ENCODE measurements around the gene TTF1.
A peak's percentile ranks its signal among the peaks of the same experiment; 100 is the strongest.

The TTF1 gene

GRCh38 chr9:132372177-132373095 lies 34.2 kb downstream of the TTF1 start:
- Histone ChIP-seq H3K9me3 (ENCODE audit: control insufficient read depth in 5 of 5, low read length in 5 of 5) (no peaks in the 10 kb centered on the region), H3K27ac (ENCODE audit: low read depth, low read length) (peak overlapping the region; percentile 65), H3K4me3 (ENCODE audit: low read depth in 1 of 5, low read length in 5 of 5) (peak overlapping the region in 3 of 5 donors; percentile 2 to 47 (median 27)), H3K36me3 (ENCODE audit: control insufficient read depth in 5 of 5, insufficient read depth in 5 of 5, low read length in 5 of 5) (peaks cover 4 to 25% (median 20%) of the 10 kb centered on the region in 5 donors), H3K9ac (ENCODE audit: low read length in 5 of 5) (peak overlapping the region in 2 of 5 donors; percentile 4 to 8), H3K27me3 (ENCODE audit: control insufficient read depth in 5 of 5, insufficient read depth in 4 of 5, low read length in 5 of 5) (no peaks in the 10 kb centered on the region), H3K4me1 (ENCODE audit: control insufficient read depth in 5 of 5, insufficient read depth in 5 of 5, low read length in 5 of 5) (peaks cover 2 to 26% (median 6%) of the 10 kb centered on the region in 5 donors)

DNA sequence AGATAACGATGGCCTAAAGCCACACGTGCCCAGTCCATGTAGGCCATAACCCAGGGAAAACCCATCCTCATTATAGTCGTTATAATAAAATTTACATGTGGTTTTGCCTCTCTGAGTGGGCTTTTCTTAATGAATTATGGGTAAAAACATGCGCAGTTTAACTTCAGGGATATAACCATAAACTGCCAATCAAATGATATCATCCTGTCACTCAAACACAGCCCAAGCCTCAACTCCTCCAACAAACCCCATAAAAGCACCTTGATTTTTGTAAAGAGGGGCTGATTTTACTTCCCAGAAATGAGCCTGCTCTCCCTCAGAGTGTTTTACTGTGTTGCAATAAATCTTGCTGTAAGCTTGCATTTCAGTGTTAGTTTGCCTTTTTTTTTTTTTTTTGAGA lies 36.0 kb downstream of the TTF1 start:
- Histone ChIP-seq H3K9me3 (ENCODE audit: control insufficient read depth in 5 of 5, low read length in 5 of 5) (no peaks in the 10 kb centered on the region), H3K9ac (ENCODE audit: low read length in 5 of 5) (no peak overlapping the region), H3K4me1 (ENCODE audit: control insufficient read depth in 5 of 5, insufficient read depth in 5 of 5, low read length in 5 of 5) (peaks cover 2 to 26% (median 6%) of the 10 kb centered on the region in 5 donors), H3K27ac (ENCODE audit: low read depth, low read length) (no peak overlapping the region), H3K36me3 (ENCODE audit: control insufficient read depth in 5 of 5, insufficient read depth in 5 of 5, low read length in 5 of 5) (peaks cover 0 to 6% (median 2%) of the 10 kb centered on the region in 5 donors), H3K27me3 (ENCODE audit: control insufficient read depth in 5 of 5, insufficient read depth in 4 of 5, low read length in 5 of 5) (no peaks in the 10 kb centered on the region), H3K4me3 (ENCODE audit: low read depth in 1 of 5, low read length in 5 of 5) (no peak overlapping the region)

DNA sequence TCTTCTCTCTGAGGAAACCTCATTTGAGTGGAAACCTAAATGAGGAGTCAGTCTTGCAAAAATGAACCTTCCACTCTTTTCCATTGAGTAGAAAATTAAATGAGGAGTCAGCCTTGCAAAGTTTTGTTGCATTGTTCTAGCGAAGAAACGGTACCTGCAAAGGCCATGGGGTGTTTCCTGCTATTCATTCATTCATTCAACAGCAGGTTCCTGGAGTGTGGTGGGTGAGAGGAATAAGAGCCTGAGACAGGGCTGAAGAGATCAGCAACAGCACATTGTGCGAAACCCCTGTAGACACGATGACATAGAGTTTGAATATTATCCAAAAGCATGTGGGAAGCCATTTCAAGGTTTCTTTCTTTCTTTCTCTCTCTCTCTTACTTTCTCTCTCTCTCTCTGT lies 37.2 kb downstream of the TTF1 start:
- no peak overlapping the region for H3K27ac ChIP-seq (ENCODE audit: low read depth, low read length)
- H3K9me3 ChIP-seq (ENCODE audit: control insufficient read depth in 5 of 5, low read length in 5 of 5): no peaks in the 10 kb centered on the region
- no peaks in the 10 kb centered on the region for H3K36me3 ChIP-seq (ENCODE audit: control insufficient read depth in 5 of 5, insufficient read depth in 5 of 5, low read length in 5 of 5)
- H3K4me3 ChIP-seq (ENCODE audit: low read depth in 1 of 5, low read length in 5 of 5): no peak overlapping the region
- no peak overlapping the region for H3K9ac ChIP-seq (ENCODE audit: low read length in 5 of 5)
- H3K4me1 ChIP-seq (ENCODE audit: control insufficient read depth in 5 of 5, insufficient read depth in 5 of 5, low read length in 5 of 5): peaks cover 2 to 26% (median 6%) of the 10 kb centered on the region in 5 donors
- no peaks in the 10 kb centered on the region for H3K27me3 ChIP-seq (ENCODE audit: control insufficient read depth in 5 of 5, insufficient read depth in 4 of 5, low read length in 5 of 5)

GRCh38 chr9:132367613-132368313 lies 38.9 kb downstream of the TTF1 start:
- no peaks in the 10 kb centered on the region for H3K9me3 ChIP-seq (ENCODE audit: control insufficient read depth in 5 of 5, low read length in 5 of 5)
- no peak overlapping the region for H3K4me3 ChIP-seq (ENCODE audit: low read depth in 1 of 5, low read length in 5 of 5)
- H3K27ac ChIP-seq (ENCODE audit: low read depth, low read length): no peak overlapping the region
- peaks cover 0 to 18% (median 2%) of the 10 kb centered on the region in 5 donors for H3K4me1 ChIP-seq (ENCODE audit: control insufficient read depth in 5 of 5, insufficient read depth in 5 of 5, low read length in 5 of 5)
- H3K9ac ChIP-seq (ENCODE audit: low read length in 5 of 5): no peak overlapping the region
- H3K36me3 ChIP-seq (ENCODE audit: control insufficient read depth in 5 of 5, insufficient read depth in 5 of 5, low read length in 5 of 5): no peaks in the 10 kb centered on the region
- H3K27me3 ChIP-seq (ENCODE audit: control insufficient read depth in 5 of 5, insufficient read depth in 4 of 5, low read length in 5 of 5): no peaks in the 10 kb centered on the region

GRCh38 chr9:132366481-132366880 lies 40.2 kb downstream of the TTF1 start:
- peaks cover 0 to 5% (median 2%) of the 10 kb centered on the region in 5 donors for H3K4me1 ChIP-seq (ENCODE audit: control insufficient read depth in 5 of 5, insufficient read depth in 5 of 5, low read length in 5 of 5)
- no peak overlapping the region for H3K27ac ChIP-seq (ENCODE audit: low read depth, low read length)
- no peaks in the 10 kb centered on the region for H3K27me3 ChIP-seq (ENCODE audit: control insufficient read depth in 5 of 5, insufficient read depth in 4 of 5, low read length in 5 of 5)
- no peaks in the 10 kb centered on the region for H3K9me3 ChIP-seq (ENCODE audit: control insufficient read depth in 5 of 5, low read length in 5 of 5)
- H3K4me3 ChIP-seq (ENCODE audit: low read depth in 1 of 5, low read length in 5 of 5): no peak overlapping the region
- no peaks in the 10 kb centered on the region for H3K36me3 ChIP-seq (ENCODE audit: control insufficient read depth in 5 of 5, insufficient read depth in 5 of 5, low read length in 5 of 5)
- H3K9ac ChIP-seq (ENCODE audit: low read length in 5 of 5): no peak overlapping the region

DNA sequence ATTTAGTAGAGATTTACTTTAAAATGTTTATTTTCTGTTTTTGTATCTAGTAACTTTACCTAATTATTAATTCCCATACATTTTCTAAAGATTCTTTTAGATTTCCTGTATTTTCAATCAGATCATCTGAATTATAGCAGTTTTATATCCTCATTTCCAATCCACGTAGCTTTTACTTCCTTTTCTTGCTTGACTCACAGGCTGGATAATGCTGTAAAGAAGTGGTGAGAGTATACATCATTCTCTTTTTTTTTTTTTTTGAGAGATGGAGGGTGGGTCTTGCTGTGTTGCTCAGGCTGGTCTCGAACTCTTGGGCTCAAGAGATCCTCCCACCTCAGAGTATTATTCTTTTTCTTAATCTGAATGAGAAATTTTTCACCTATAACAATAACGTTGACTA lies 40.7 kb downstream of the TTF1 start:
- Histone ChIP-seq H3K9me3 (ENCODE audit: control insufficient read depth in 5 of 5, low read length in 5 of 5) (no peaks in the 10 kb centered on the region), H3K27me3 (ENCODE audit: control insufficient read depth in 5 of 5, insufficient read depth in 4 of 5, low read length in 5 of 5) (no peaks in the 10 kb centered on the region), H3K27ac (ENCODE audit: low read depth, low read length) (no peak overlapping the region), H3K4me3 (ENCODE audit: low read depth in 1 of 5, low read length in 5 of 5) (no peak overlapping the region), H3K9ac (ENCODE audit: low read length in 5 of 5) (no peak overlapping the region), H3K36me3 (ENCODE audit: control insufficient read depth in 5 of 5, insufficient read depth in 5 of 5, low read length in 5 of 5) (no peaks in the 10 kb centered on the region), H3K4me1 (ENCODE audit: control insufficient read depth in 5 of 5, insufficient read depth in 5 of 5, low read length in 5 of 5) (peaks cover 0 to 4% (median 0%) of the 10 kb centered on the region in 5 donors)

- Histone ChIP-seq H3K36me3 (ENCODE audit: control insufficient read depth in 5 of 5, insufficient read depth in 5 of 5, low read length in 5 of 5) (no peaks in the 10 kb centered on the region), H3K9me3 (ENCODE audit: control insufficient read depth in 5 of 5, low read length in 5 of 5) (no peaks in the 10 kb centered on the region), H3K4me1 (ENCODE audit: control insufficient read depth in 5 of 5, insufficient read depth in 5 of 5, low read length in 5 of 5) (peaks cover 0 to 2% (median 0%) of the 10 kb centered on the region in 5 donors), H3K27me3 (ENCODE audit: control insufficient read depth in 5 of 5, insufficient read depth in 4 of 5, low read length in 5 of 5) (no peaks in the 10 kb centered on the region), H3K4me3 (ENCODE audit: low read depth in 1 of 5, low read length in 5 of 5) (no peak overlapping the region), H3K27ac (ENCODE audit: low read depth, low read length) (no peak overlapping the region), H3K9ac (ENCODE audit: low read length in 5 of 5) (no peak overlapping the region)
Observed at GRCh38 chr9:132364068-132364467, 42.6 kb downstream of the TTF1 start.

GRCh38 chr9:132357764-132358163 lies 48.9 kb downstream of the TTF1 start:
- Histone ChIP-seq H3K4me3 (ENCODE audit: low read depth in 1 of 5, low read length in 5 of 5) (no peak overlapping the region), H3K9me3 (ENCODE audit: control insufficient read depth in 5 of 5, low read length in 5 of 5) (no peaks in the 10 kb centered on the region), H3K9ac (ENCODE audit: low read length in 5 of 5) (no peak overlapping the region), H3K27ac (ENCODE audit: low read depth, low read length) (no peak overlapping the region), H3K27me3 (ENCODE audit: control insufficient read depth in 5 of 5, insufficient read depth in 4 of 5, low read length in 5 of 5) (no peaks in the 10 kb centered on the region), H3K4me1 (ENCODE audit: control insufficient read depth in 5 of 5, insufficient read depth in 5 of 5, low read length in 5 of 5) (peaks cover 5 to 23% (median 18%) of the 10 kb centered on the region in 5 donors), H3K36me3 (ENCODE audit: control insufficient read depth in 5 of 5, insufficient read depth in 5 of 5, low read length in 5 of 5) (peaks cover 0 to 7% (median 4%) of the 10 kb centered on the region in 5 donors)

DNA sequence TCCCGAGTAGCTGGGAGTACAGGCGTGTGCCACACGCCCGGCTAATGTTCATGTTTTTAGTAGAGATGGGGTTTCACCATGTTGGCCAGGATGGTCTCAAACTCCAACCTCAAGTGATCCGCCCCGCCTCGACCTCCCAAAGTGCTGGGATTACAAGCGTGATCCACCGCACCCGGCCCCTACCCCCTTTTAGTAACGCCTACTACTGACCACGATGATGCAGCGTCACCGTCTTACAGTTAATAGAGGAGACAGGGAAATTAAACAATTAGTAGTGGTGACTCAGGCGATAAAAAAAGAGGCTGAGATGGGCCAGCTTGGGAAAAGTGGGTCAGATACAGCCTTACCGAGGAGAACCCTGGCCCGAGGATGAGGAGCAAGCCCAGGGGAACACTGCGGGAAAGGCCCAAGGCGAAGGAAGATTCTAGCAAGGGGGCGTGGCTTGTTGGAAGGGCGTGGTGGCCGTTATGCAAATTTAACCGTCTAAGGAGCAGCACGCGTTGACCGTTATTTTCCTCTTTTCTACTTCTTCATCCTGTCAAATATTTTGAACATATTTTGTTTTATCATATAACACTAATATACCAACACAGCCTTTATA lies 50.2 kb downstream of the TTF1 start:
- H3K9ac ChIP-seq (ENCODE audit: low read length in 5 of 5): no peak overlapping the region
- peaks cover 5 to 36% (median 27%) of the 10 kb centered on the region in 5 donors for H3K4me1 ChIP-seq (ENCODE audit: control insufficient read depth in 5 of 5, insufficient read depth in 5 of 5, low read length in 5 of 5)
- no peak overlapping the region for H3K27ac ChIP-seq (ENCODE audit: low read depth, low read length)
- H3K4me3 ChIP-seq (ENCODE audit: low read depth in 1 of 5, low read length in 5 of 5): no peak overlapping the region
- no peaks in the 10 kb centered on the region for H3K9me3 ChIP-seq (ENCODE audit: control insufficient read depth in 5 of 5, low read length in 5 of 5)
- peaks cover 8 to 16% (median 15%) of the 10 kb centered on the region in 5 donors for H3K36me3 ChIP-seq (ENCODE audit: control insufficient read depth in 5 of 5, insufficient read depth in 5 of 5, low read length in 5 of 5)
- no peaks in the 10 kb centered on the region for H3K27me3 ChIP-seq (ENCODE audit: control insufficient read depth in 5 of 5, insufficient read depth in 4 of 5, low read length in 5 of 5)
